SK-N-SH (cell line): ENCODE results near the gene MYO15A. TPM values are rescaled to one million over a fixed set of nuclear protein-coding genes. Genes with fewer than 3 reads are reported as not detected.

Experiments used
- CTCF ChIA-PET: fragments of 300-600, 350-600 bp; formaldehyde crosslinking; extraction: SDS; loops from one replicate; lab custom pipeline; 2021; lab: Yijun Ruan, JAX
- POLR2A ChIA-PET: fragments of 350-600 bp; sonication (Branson Sonifier 250); formaldehyde crosslinking; extraction: SDS; loops from one replicate; lab custom pipeline; 2020; ENCODE audit warnings: antibody characterized with exemption, inconsistent platforms; lab: Yijun Ruan, JAX
- DNase-seq: peaks from one replicate; pipeline ENCODE4 v3.0.0; 2012
- H2AFZ ChIP-seq: fragments of 200-600 bp; sonication (generic); 2 replicates; pipeline ENCODE4 v1.8.1; 2016; ENCODE audit warnings: antibody characterized with exemption, mild to moderate bottlenecking, low read depth
- H3F3A ChIP-seq: fragments of 200-600 bp; sonication (generic); replicated peaks from 2 replicates; pipeline ENCODE3; 2016; ENCODE audit warnings: antibody characterized with exemption, mild to moderate bottlenecking; ENCODE audit not compliant: insufficient read depth
- H3K27ac ChIP-seq, 2 experiments: fragments of 200-500 bp in 1 of 2; fragments of 200-600 bp in 1 of 2; sonication (Bioruptor generic) in 1 of 2; sonication (generic), shearing (Covaris generic) in 1 of 2; 2 replicates each; pipeline versions ENCODE4 v1.5.1 to v1.6.1; 2014 to 2016; ENCODE audit warnings: low read depth in 2 of 2, inconsistent platforms in 1 of 2, low read length in 1 of 2, mild to moderate bottlenecking in 1 of 2, mixed read lengths in 1 of 2
- H3K27me3 ChIP-seq: fragments of 200-600 bp; sonication (generic), shearing (Covaris generic); 2 replicates; pipeline ENCODE4 v1.6.1; 2016; ENCODE audit warnings: mixed run types; ENCODE audit not compliant: insufficient read depth
- H3K36me3 ChIP-seq, 2 experiments: fragments of 200-500 bp in 1 of 2; fragments of 200-600 bp in 1 of 2; sonication (Bioruptor generic) in 1 of 2; sonication (generic) in 1 of 2; replicated peaks in 1 of 2; 2 replicates each; pipeline versions ENCODE3 to v1.5.1; 2014 to 2016; ENCODE audit warnings: low read length in 1 of 2, mild to moderate bottlenecking in 1 of 2; ENCODE audit not compliant: insufficient read depth in 2 of 2, control insufficient read depth in 1 of 2
- H3K4me1 ChIP-seq, 2 experiments: fragments of 200-500 bp in 1 of 2; fragments of 200-600 bp in 1 of 2; sonication (Bioruptor generic) in 1 of 2; sonication (generic), shearing (Covaris generic) in 1 of 2; 2 replicates each; pipeline versions ENCODE4 v1.5.1 to v1.6.1; 2014 to 2016; ENCODE audit warnings: low read depth in 1 of 2, low read length in 1 of 2, mixed run types in 1 of 2; ENCODE audit not compliant: insufficient read depth in 2 of 2, control insufficient read depth in 1 of 2
- H3K4me2 ChIP-seq: fragments of 200-600 bp; sonication (generic), shearing (Covaris generic); 2 replicates; pipeline ENCODE4 v1.6.1; 2017; ENCODE audit warnings: mixed run types
- H3K4me3 ChIP-seq, 2 experiments: fragments of 200-500 bp in 1 of 2; fragments of 200-600 bp in 1 of 2; sonication (Bioruptor generic) in 1 of 2; sonication (generic), shearing (Covaris generic) in 1 of 2; 2 replicates each; pipeline versions ENCODE4 v1.5.1 to v1.8.1; 2014 to 2016; ENCODE audit warnings: low read depth in 2 of 2, inconsistent platforms in 1 of 2, low read length in 1 of 2, mild to moderate bottlenecking in 1 of 2, mixed read lengths in 1 of 2, moderate library complexity in 1 of 2
- H3K79me2 ChIP-seq: fragments of 200-600 bp; sonication (generic); 2 replicates; pipeline ENCODE4 v1.8.1; 2017; ENCODE audit warnings: mild to moderate bottlenecking; ENCODE audit not compliant: insufficient read depth
- H3K9ac ChIP-seq: fragments of 200-600 bp; sonication (generic); 2 replicates; pipeline ENCODE4 v1.6.1; 2017; ENCODE audit warnings: mixed run types
- H3K9me2 ChIP-seq: fragments of 200-600 bp; sonication (generic); 2 replicates; pipeline ENCODE4 v1.6.1; 2017; ENCODE audit warnings: mixed run types
- H3K9me3 ChIP-seq: fragments of 200-600 bp; sonication (generic); 2 replicates; pipeline ENCODE4 v1.6.1; 2017; ENCODE audit warnings: mixed run types, mild to moderate bottlenecking, moderate library complexity
- H4K20me1 ChIP-seq: fragments of 200-600 bp; sonication (generic); 2 replicates; pipeline ENCODE4 v1.6.1; 2017; ENCODE audit warnings: mild to moderate bottlenecking, mixed run types; ENCODE audit not compliant: insufficient read depth
- ELF1 ChIP-seq: IDR thresholded peaks from 2 replicates; pipeline ENCODE4 v1.4.0; 2012
- FOSL2 ChIP-seq: IDR thresholded peaks from 2 replicates; pipeline ENCODE4 v1.4.0; 2012; ENCODE audit warnings: low read depth, mild to moderate bottlenecking, moderate library complexity, borderline replicate concordance
- FOXJ3 ChIP-seq: sonication (generic); formaldehyde crosslinking; IDR thresholded peaks from 2 replicates; pipeline ENCODE4 v1.5.1; 2020; ENCODE audit warnings: mild to moderate bottlenecking, missing genetic modification reagents
- FOXM1 ChIP-seq: IDR thresholded peaks from 2 replicates; pipeline ENCODE4 v1.4.0; 2012; ENCODE audit warnings: low read depth, mild to moderate bottlenecking
- JUND ChIP-seq: IDR thresholded peaks from 2 replicates; pipeline ENCODE4 v1.4.0; 2012
- MEF2A ChIP-seq: IDR thresholded peaks from 2 replicates; pipeline ENCODE4 v1.4.0; 2012; ENCODE audit warnings: low read depth, borderline replicate concordance
- RCOR1 ChIP-seq: fragments of 150-350 bp; IDR thresholded peaks from 2 replicates; pipeline ENCODE4 v1.6.1; 2017; ENCODE audit warnings: antibody characterized with exemption, low read length
- RFX5 ChIP-seq: IDR thresholded peaks from 2 replicates; pipeline ENCODE4 v1.6.1; 2012; ENCODE audit warnings: mild to moderate bottlenecking, improper control_type of control experiment, low read length
- SMC3 ChIP-seq: IDR thresholded peaks from 2 replicates; pipeline ENCODE4 v1.6.1; 2012; ENCODE audit warnings: low read depth, low read length, improper control_type of control experiment
- TCF12 ChIP-seq: IDR thresholded peaks from 2 replicates; pipeline ENCODE4 v1.4.0; 2012
- TEAD4 ChIP-seq: IDR thresholded peaks from 2 replicates; pipeline ENCODE4 v1.4.0; 2012; ENCODE audit warnings: mild to moderate bottlenecking, borderline replicate concordance; ENCODE audit not compliant: insufficient read depth
- ZBTB33 ChIP-seq: IDR thresholded peaks from 2 replicates; pipeline ENCODE4 v1.4.0; 2012; ENCODE audit warnings: low read depth, borderline replicate concordance
- WGBS: methylation state at CpG from one replicate; pipeline ENCODE4 v1.1.6; 2017; ENCODE audit warnings: low lambda C conversion rate; 5-methylcytosine and 5-hydroxymethylcytosine counted together
- polyA plus RNA-seq, 3 experiments: library from polyadenylated mRNA; depleted of rRNA; stranded (reverse); fragments of >200 nt; gene quantifications; 2 replicates each; pipeline ENCODE4 v1.2.3, GENCODE V29; 2012
- TF ChIP-seq, protein P1 (sequence below): IDR thresholded peaks from 2 replicates; pipeline ENCODE4 v1.6.1; 2012; ENCODE audit warnings: mild to moderate bottlenecking, low read depth, low read length, moderate library complexity
- TF ChIP-seq, protein P2 (sequence below): IDR thresholded peaks from 2 replicates; pipeline ENCODE4 v1.4.0; 2012; ENCODE audit warnings: low read depth
- TF ChIP-seq, protein P3 (sequence below): fragments of 150-350 bp; IDR thresholded peaks from 2 replicates; pipeline ENCODE4 v1.6.1; 2016; ENCODE audit warnings: mild to moderate bottlenecking, low read depth, low read length

MYO15A gene
- polyA plus RNA-seq, 1 of the 3 experiments (the other 2 are of a cell fraction): 0.43 TPM

- peaks cover 0 to 9% of the 10 kb centered on the region in 2 experiments; a peak in 1 of 4 replicates for H3K4me1 ChIP-seq
- no peaks in the 10 kb centered on the region for H3K9me3 ChIP-seq
- DNase-seq: no peak
- CTCF ChIA-PET: interaction anchor here (2.2 to 6.4 kb wide), 2 partner anchors 11 to 15 kb away, joined by 8 to 41 read pairs; no protein-coding TSS in a partner anchor
- H3K36me3 ChIP-seq: peaks cover 20 to 45% of the 10 kb centered on the region in 2 experiments
- POLR2A ChIA-PET: no interaction called here
- H3K4me3 ChIP-seq: no peak overlapping the region
- H2AFZ ChIP-seq: no peak overlapping the region
- no peaks in the 10 kb centered on the region for H3F3A ChIP-seq
- no peaks in the 10 kb centered on the region for H3K27me3 ChIP-seq
- H3K9ac ChIP-seq: no peak overlapping the region
- no peak overlapping the region for H3K27ac ChIP-seq
- H3K4me2 ChIP-seq: no peak overlapping the region
- TF ChIP-seq, protein P1, sequence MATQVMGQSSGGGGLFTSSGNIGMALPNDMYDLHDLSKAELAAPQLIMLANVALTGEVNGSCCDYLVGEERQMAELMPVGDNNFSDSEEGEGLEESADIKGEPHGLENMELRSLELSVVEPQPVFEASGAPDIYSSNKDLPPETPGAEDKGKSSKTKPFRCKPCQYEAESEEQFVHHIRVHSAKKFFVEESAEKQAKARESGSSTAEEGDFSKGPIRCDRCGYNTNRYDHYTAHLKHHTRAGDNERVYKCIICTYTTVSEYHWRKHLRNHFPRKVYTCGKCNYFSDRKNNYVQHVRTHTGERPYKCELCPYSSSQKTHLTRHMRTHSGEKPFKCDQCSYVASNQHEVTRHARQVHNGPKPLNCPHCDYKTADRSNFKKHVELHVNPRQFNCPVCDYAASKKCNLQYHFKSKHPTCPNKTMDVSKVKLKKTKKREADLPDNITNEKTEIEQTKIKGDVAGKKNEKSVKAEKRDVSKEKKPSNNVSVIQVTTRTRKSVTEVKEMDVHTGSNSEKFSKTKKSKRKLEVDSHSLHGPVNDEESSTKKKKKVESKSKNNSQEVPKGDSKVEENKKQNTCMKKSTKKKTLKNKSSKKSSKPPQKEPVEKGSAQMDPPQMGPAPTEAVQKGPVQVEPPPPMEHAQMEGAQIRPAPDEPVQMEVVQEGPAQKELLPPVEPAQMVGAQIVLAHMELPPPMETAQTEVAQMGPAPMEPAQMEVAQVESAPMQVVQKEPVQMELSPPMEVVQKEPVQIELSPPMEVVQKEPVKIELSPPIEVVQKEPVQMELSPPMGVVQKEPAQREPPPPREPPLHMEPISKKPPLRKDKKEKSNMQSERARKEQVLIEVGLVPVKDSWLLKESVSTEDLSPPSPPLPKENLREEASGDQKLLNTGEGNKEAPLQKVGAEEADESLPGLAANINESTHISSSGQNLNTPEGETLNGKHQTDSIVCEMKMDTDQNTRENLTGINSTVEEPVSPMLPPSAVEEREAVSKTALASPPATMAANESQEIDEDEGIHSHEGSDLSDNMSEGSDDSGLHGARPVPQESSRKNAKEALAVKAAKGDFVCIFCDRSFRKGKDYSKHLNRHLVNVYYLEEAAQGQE: no peak
- no peak for TF ChIP-seq RCOR1
- no peak for TF ChIP-seq SMC3
- no peak for TF ChIP-seq FOXM1
- TF ChIP-seq RFX5: no peak
- no peak for TF ChIP-seq MEF2A
- TF ChIP-seq, protein P2, sequence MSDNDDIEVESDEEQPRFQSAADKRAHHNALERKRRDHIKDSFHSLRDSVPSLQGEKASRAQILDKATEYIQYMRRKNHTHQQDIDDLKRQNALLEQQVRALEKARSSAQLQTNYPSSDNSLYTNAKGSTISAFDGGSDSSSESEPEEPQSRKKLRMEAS: no peak
- TF ChIP-seq TCF12: no peak
- TF ChIP-seq TEAD4: no peak
- TF ChIP-seq ELF1: no peak
- no peak for TF ChIP-seq FOXJ3 (CRISPR knock-in tag)
- TF ChIP-seq JUND: no peak
- peaks cover 42% of the 10 kb centered on the region for H4K20me1 ChIP-seq
- peaks cover 40% of the 10 kb centered on the region for H3K79me2 ChIP-seq
- H3K9me2 ChIP-seq: no peaks in the 10 kb centered on the region
These were observed 98.4 kb downstream of the MYO15A start for GRCh38 chr17:18206962-18207361.

- Histone ChIP-seq H3K27me3 (no peaks in the 10 kb centered on the region), H4K20me1 (peaks cover 32% of the 10 kb centered on the region), H3K27ac (no peak overlapping the region), H3K79me2 (peaks cover 29% of the 10 kb centered on the region), H3K36me3 (peaks cover 20 to 45% of the 10 kb centered on the region in 2 experiments), H3K9ac (no peak overlapping the region), H3K4me3 (no peak overlapping the region), H3K4me2 (no peak overlapping the region), H3K9me3 (no peaks in the 10 kb centered on the region), H2AFZ (no peak overlapping the region), H3F3A (no peaks in the 10 kb centered on the region), H3K4me1 (peaks cover 0 to 9% of the 10 kb centered on the region in 2 experiments; a peak in 1 of 4 replicates), H3K9me2 (no peaks in the 10 kb centered on the region)
- TF ChIP-seq, protein P3, sequence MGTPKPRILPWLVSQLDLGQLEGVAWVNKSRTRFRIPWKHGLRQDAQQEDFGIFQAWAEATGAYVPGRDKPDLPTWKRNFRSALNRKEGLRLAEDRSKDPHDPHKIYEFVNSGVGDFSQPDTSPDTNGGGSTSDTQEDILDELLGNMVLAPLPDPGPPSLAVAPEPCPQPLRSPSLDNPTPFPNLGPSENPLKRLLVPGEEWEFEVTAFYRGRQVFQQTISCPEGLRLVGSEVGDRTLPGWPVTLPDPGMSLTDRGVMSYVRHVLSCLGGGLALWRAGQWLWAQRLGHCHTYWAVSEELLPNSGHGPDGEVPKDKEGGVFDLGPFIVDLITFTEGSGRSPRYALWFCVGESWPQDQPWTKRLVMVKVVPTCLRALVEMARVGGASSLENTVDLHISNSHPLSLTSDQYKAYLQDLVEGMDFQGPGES: no peak
- TF ChIP-seq SMC3 (no peak), FOSL2 (no peak), ZBTB33 (no peak)
- TF ChIP-seq, protein P2: no peak
- ChIA-PET POLR2A (no interaction called here), CTCF (interaction anchor here (2.0 to 6.4 kb wide), 2 partner anchors 10 to 16 kb away, joined by 7 to 41 read pairs; no protein-coding TSS in a partner anchor)
- no peak for DNase-seq
- WGBS: 98% methylated on average over 18 of the region's 19 CpGs
These were observed 99.5 kb downstream of the MYO15A start for GRCh38 chr17:18208092-18208491.
